GM23248 (cell line): ENCODE measurements around the gene PGGHG.

ENCODE experiments used
- EZH2 ChIP-seq: fragments of 200-600 bp; sonication (generic); IDR thresholded peaks from 2 replicates; pipeline ENCODE4 v1.6.1; 2018; ENCODE audit warnings: antibody characterized with exemption, mild to moderate bottlenecking; ENCODE audit not compliant: insufficient read depth, poor library complexity, severe bottlenecking
- EZH2phosphoT487 ChIP-seq: fragments of 200-600 bp; sonication (generic); IDR thresholded peaks from 2 replicates; pipeline ENCODE4 v1.6.1; 2018; ENCODE audit warnings: antibody characterized with exemption, moderate library complexity, mild to moderate bottlenecking, low read depth; ENCODE audit not compliant: insufficient read depth

DNA sequence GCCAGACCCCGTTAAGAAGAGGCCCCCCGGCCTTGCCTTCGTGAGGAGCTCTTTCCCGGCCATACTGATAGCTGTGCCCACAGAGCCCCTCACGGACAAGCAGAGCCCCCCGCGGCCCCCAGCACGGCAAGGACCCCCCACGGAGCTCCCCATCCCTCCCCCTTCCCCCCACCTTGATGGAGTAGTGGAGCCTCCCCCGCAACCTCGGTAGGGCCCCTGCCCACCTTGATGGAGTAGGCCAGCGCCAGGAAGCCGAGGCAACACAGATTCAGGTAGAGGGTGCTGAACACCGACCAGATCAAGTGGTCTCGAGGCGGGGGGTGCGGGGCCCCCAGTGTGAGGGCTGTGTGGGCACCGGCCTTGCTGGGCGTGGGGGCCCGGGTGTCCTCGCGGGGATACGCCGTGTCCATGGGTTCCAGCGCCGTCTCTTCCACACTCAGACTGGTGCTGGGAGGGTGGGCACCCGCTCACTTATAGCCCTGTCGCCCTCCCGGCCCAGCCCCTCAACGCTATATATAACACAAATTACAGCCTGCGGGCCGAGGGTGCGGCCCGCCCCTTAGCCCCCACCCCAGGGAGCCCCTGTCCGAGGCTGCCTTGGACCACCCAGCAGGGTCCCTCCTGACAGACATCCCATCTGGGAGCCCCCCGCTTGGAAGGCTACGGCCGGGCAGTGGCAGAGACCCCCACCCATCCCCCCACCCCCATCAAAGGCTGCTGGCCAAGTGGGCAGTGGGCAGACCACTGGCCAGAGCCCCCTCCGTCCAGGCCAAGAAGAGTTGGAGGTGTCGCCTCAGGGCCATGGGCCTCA is 10.4 kb downstream of the PGGHG start, which contains the start of gene IFITM5:
- TF ChIP-seq EZH2 (no peak), EZH2phosphoT487 (no peak)
